ENCODE results near the gene TMEM9. TPM values are rescaled to one million over a fixed set of nuclear protein-coding genes. Genes with fewer than 3 reads are reported as not detected.

The TMEM9 gene
- total and polyA plus RNA-seq, 9 of the 15 experiments (the other 6 are each of a cell fraction or from before 2014, with no cell fraction given): 30.4 to 107 (median 67.6) TPM

GRCh38 chr1:201114245-201115131 lies 39.8 kb downstream of the TMEM9 start (continued):
- 0 out of 2 replicates have a peak, but pooled peaks have one; percentile 35 for TF ChIP-seq JUND (IDR thresholded peaks at IDR 0.05; ENCODE audit: borderline replicate concordance, low read depth, low read length)
- TF ChIP-seq JUND (tag; IDR thresholded peaks at IDR 0.05; ENCODE audit: borderline replicate concordance, low read depth, low read length): no peak; the same call in 2 of the 3 replicates
- peak; percentile 45; the same call in 1 of the 2 replicates for TF ChIP-seq GABPB1 (CRISPR knock-in tag; IDR thresholded peaks at IDR 0.05)
- TF ChIP-seq ARID2 (IDR thresholded peaks at IDR 0.05): peak; percentile 62; the same call in 1 of the 2 replicates
- TF ChIP-seq YY1 (IDR thresholded peaks at IDR 0.05; ENCODE audit: borderline replicate concordance in 1 of 3, control insufficient read depth in 1 of 3, extremely low read depth in 1 of 3, insufficient read depth in 3 of 3, insufficient read length in 1 of 3, insufficient replicate concordance in 2 of 3, low read depth in 1 of 3, low read length in 2 of 3): peak in 1 of 3 experiments; percentile 17
- TF ChIP-seq RBM14 (IDR thresholded peaks at IDR 0.05; ENCODE audit: borderline replicate concordance, insufficient read depth, low read depth, low read length): no peak
- TF ChIP-seq CTBP1 (IDR thresholded peaks at IDR 0.05; ENCODE audit: borderline replicate concordance): peak; percentile 64
- TF ChIP-seq XRCC5 (IDR thresholded peaks at IDR 0.05; ENCODE audit: low read depth, low read length): 0 out of 2 replicates have a peak, but pooled peaks have one; percentile 17
- TF ChIP-seq REST (IDR thresholded peaks at IDR 0.05; ENCODE audit: borderline replicate concordance): peak; percentile 86
- no peak for TF ChIP-seq REST (CRISPR knock-in tag; IDR thresholded peaks at IDR 0.05; ENCODE audit: low read depth)
- TF ChIP-seq STAG1 (CRISPR knock-in tag; IDR thresholded peaks at IDR 0.05; ENCODE audit: borderline replicate concordance): peak; percentile 68
- 0 out of 2 replicates have a peak, but pooled peaks have one; percentile 48 for TF ChIP-seq CREM (IDR thresholded peaks at IDR 0.05; ENCODE audit: low read depth)
- peak; percentile 78 for TF ChIP-seq MYC (IDR thresholded peaks at IDR 0.05; ENCODE audit: low read depth, low read length)
- no peak for TF ChIP-seq MYC (CRISPR knock-in tag; IDR thresholded peaks at IDR 0.05; ENCODE audit: borderline replicate concordance, low read depth)
- TF ChIP-seq ZNF263 (CRISPR knock-in tag; IDR thresholded peaks at IDR 0.05; ENCODE audit: borderline replicate concordance): peak; percentile 73
- no peak for TF ChIP-seq NFE2 (IDR thresholded peaks at IDR 0.05; ENCODE audit: low read depth)
- no peak for TF ChIP-seq NCOA4 (IDR thresholded peaks at IDR 0.05; ENCODE audit: partially characterized antibody)
- no peak for TF ChIP-seq ZNF77 (CRISPR knock-in tag; IDR thresholded peaks at IDR 0.05)
- TF ChIP-seq RB1 (IDR thresholded peaks at IDR 0.05; ENCODE audit: low read depth): 0 out of 2 replicates have a peak, but pooled peaks have one; percentile 26
- TF ChIP-seq NCOA2 (IDR thresholded peaks at IDR 0.05; ENCODE audit: partially characterized antibody in 2 of 2): no peak

Measured in K562 (cell line).